ENCODE results near the gene MYCL.

DNA sequence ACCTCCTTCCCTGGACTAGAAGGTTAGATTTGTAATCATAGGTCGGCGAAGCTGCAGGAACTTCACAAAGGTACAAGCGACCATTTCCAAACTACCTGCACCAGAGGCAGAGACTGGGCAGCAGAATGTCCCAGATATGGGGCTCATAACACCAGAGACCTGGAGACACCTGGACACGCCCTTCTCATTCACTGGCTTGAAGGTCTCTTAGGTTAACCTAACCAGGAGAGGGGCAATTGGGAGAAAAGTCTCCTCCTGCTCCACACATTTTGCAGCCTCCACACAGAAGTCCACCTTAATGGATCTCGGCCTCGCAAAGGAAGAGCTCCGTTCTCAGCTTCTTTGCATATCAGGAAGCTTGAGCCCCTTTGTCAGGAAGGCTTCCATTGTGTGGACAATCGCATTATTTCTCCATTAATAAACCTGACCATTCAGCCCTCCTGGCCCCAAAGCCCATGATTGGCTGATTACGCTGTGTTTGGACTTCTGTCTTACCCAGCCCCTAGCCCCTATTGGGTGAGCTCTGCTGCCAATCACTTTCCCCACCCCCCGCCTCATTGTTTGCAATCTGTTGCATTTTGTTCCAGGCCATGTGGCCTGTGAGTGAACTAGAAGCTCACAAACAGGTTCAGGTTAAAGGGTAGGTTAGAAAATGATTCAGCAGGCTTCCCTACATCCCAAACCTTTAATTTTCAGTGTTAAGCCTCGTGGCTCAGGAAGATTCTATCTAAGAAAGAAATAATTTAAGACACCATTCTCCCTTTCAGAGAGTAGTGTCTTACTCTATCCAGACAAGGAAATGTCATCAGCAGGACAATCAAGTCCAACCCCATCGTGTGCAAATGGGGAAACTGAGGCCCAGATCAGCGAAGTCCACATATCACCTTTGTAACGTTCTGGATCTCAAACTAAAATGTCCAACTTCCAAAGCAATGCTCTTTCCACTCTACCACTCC, 2.8 kb downstream of the MYCL start:
- TF ChIP-seq, protein P1, sequence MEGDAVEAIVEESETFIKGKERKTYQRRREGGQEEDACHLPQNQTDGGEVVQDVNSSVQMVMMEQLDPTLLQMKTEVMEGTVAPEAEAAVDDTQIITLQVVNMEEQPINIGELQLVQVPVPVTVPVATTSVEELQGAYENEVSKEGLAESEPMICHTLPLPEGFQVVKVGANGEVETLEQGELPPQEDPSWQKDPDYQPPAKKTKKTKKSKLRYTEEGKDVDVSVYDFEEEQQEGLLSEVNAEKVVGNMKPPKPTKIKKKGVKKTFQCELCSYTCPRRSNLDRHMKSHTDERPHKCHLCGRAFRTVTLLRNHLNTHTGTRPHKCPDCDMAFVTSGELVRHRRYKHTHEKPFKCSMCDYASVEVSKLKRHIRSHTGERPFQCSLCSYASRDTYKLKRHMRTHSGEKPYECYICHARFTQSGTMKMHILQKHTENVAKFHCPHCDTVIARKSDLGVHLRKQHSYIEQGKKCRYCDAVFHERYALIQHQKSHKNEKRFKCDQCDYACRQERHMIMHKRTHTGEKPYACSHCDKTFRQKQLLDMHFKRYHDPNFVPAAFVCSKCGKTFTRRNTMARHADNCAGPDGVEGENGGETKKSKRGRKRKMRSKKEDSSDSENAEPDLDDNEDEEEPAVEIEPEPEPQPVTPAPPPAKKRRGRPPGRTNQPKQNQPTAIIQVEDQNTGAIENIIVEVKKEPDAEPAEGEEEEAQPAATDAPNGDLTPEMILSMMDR (IDR thresholded peaks at IDR 0.05; ENCODE audit: poor library complexity): no peak
- no peak for TF ChIP-seq EZH2 (IDR thresholded peaks at IDR 0.05; ENCODE audit: borderline replicate concordance)
